WTC11 (cell line): ENCODE results near the gene TIAM2.

Source experiments
- ATF2 ChIP-seq: sonication (generic); formaldehyde crosslinking; IDR thresholded peaks from 2 replicates; pipeline ENCODE4 v1.8.1; 2022; ENCODE audit warnings: low read depth, missing genetic modification reagents, borderline replicate concordance
- CTCF ChIP-seq: fragments of 200-600 bp; IDR thresholded peaks from 2 replicates; pipeline ENCODE4 v1.8.0; 2022; ENCODE audit warnings: antibody characterized with exemption
- E2F1 ChIP-seq: sonication (generic); formaldehyde crosslinking; IDR thresholded peaks from 2 replicates; pipeline ENCODE4 v1.8.0; 2022; ENCODE audit warnings: mild to moderate bottlenecking, missing genetic modification reagents
- JUN ChIP-seq: sonication (generic); formaldehyde crosslinking; IDR thresholded peaks from 2 replicates; pipeline ENCODE4 v1.8.0; 2023; ENCODE audit warnings: mild to moderate bottlenecking, missing genetic modification reagents
- MAX ChIP-seq: sonication (generic); formaldehyde crosslinking; IDR thresholded peaks from 2 replicates; pipeline ENCODE4 v1.8.0; 2022; ENCODE audit warnings: mild to moderate bottlenecking, missing genetic modification reagents
- NFYB ChIP-seq: sonication (generic); formaldehyde crosslinking; conservative IDR thresholded peaks from 2 replicates; pipeline ENCODE4 v1.8.0; 2022; ENCODE audit warnings: low read depth, missing genetic modification reagents
- ZBTB21 ChIP-seq: sonication (generic); formaldehyde crosslinking; IDR thresholded peaks from 2 replicates; pipeline ENCODE4 v1.8.1; 2023; ENCODE audit warnings: mild to moderate bottlenecking, missing genetic modification reagents, borderline replicate concordance
- ZNF532 ChIP-seq: fragments of 250-450 bp; sonication (Bioruptor Pico); IDR thresholded peaks from 2 replicates; pipeline ENCODE4 v1.9.0; 2021; ENCODE audit warnings: mild to moderate bottlenecking, borderline replicate concordance

- TF ChIP-seq ZBTB21 (CRISPR knock-in tag): no peak
- TF ChIP-seq CTCF: no peak
- no peak for TF ChIP-seq JUN
- TF ChIP-seq E2F1 (CRISPR knock-in tag): no peak
- TF ChIP-seq ZNF532 (CRISPR knock-in tag): no peak
- no peak for TF ChIP-seq NFYB (CRISPR knock-in tag)
- TF ChIP-seq ATF2: no peak
- no peak for TF ChIP-seq MAX (CRISPR knock-in tag)
Measured at GRCh38 chr6:155170519-155170918, 175.4 kb downstream of the TIAM2 start.
